ENCODE data around the gene NABP1.

NABP1 gene

GRCh38 chr2:191636235-191636543 is 41.7 kb upstream of the NABP1 start:
- no peak for TF ChIP-seq CTCF (IDR thresholded peaks at IDR 0.05)

GRCh38 chr2:191636586-191636985 is 41.4 kb upstream of the NABP1 start:
- TF ChIP-seq CTCF (IDR thresholded peaks at IDR 0.05), result no peak

- no peak for TF ChIP-seq CTCF (IDR thresholded peaks at IDR 0.05)
These were observed 40.5 kb upstream of the NABP1 start for GRCh38 chr2:191637182-191638078.

- TF ChIP-seq CTCF (IDR thresholded peaks at IDR 0.05), result no peak
These were observed 39.7 kb upstream of the NABP1 start for GRCh38 chr2:191638079-191638801.

GRCh38 chr2:191638802-191639172 is 39.1 kb upstream of the NABP1 start:
- no peak for TF ChIP-seq CTCF (IDR thresholded peaks at IDR 0.05)

- no peak for TF ChIP-seq CTCF (IDR thresholded peaks at IDR 0.05)
These were observed 36.3 kb upstream of the NABP1 start for GRCh38 chr2:191641609-191642008.

GRCh38 chr2:191642541-191642940 is 35.4 kb upstream of the NABP1 start:
- no peak for TF ChIP-seq CTCF (IDR thresholded peaks at IDR 0.05)

Data from LNCAP (cell line).